H1 (cell line): ENCODE measurements around the gene TTLL7.

Experiments
- CTCF ChIP-seq, 3 experiments: IDR thresholded peaks; 1 replicate in 2 of 3; 2 replicates in 1 of 3; pipeline versions ENCODE4 v1.5.1 to v1.6.1; 2011; ENCODE audit warnings: low read length in 3 of 3, mild to moderate bottlenecking in 3 of 3, inconsistent platforms in 2 of 3, low read depth in 1 of 3, moderate library complexity in 1 of 3; ENCODE audit not compliant: insufficient read depth in 1 of 3; ENCODE audit errors: control extremely low read depth in 1 of 3
- EP300 ChIP-seq, 2 experiments: IDR thresholded peaks; 1 replicate in 1 of 2; 2 replicates in 1 of 2; pipeline ENCODE4 v1.6.1; 2011 to 2012; ENCODE audit warnings: low read depth in 2 of 2, low read length in 2 of 2, mild to moderate bottlenecking in 2 of 2, borderline replicate concordance in 1 of 2, inconsistent platforms in 1 of 2, moderate library complexity in 1 of 2
- GTF2F1 ChIP-seq: IDR thresholded peaks from 2 replicates; pipeline ENCODE4 v1.6.1; 2012; ENCODE audit warnings: low read depth, low read length, improper control_type of control experiment, borderline replicate concordance
- POLR2A ChIP-seq, 2 experiments: IDR thresholded peaks; 1 replicate in 1 of 2; 2 replicates in 1 of 2; pipeline ENCODE4 v1.6.1; 2011; ENCODE audit warnings: low read depth in 2 of 2, low read length in 2 of 2, mild to moderate bottlenecking in 2 of 2; ENCODE audit errors: control extremely low read depth in 1 of 2
- SRF ChIP-seq: IDR thresholded peaks from 2 replicates; pipeline ENCODE4 v1.6.1; 2011; ENCODE audit warnings: mild to moderate bottlenecking, low read depth, low read length, moderate library complexity
- YY1 ChIP-seq: IDR thresholded peaks from 2 replicates; pipeline ENCODE4 v1.6.1; 2011; ENCODE audit warnings: low read depth, mild to moderate bottlenecking, low read length
- TF ChIP-seq, protein P1 (sequence below): IDR thresholded peaks from 2 replicates; pipeline ENCODE4 v1.6.1; 2011; ENCODE audit warnings: low read depth, mild to moderate bottlenecking, low read length; ENCODE audit not compliant: insufficient read depth

- TF ChIP-seq CTCF (IDR thresholded peaks at IDR 0.05; ENCODE audit: control extremely low read depth in 1 of 3, insufficient read depth in 1 of 3, low read depth in 1 of 3, low read length in 3 of 3) (no peak), EP300 (IDR thresholded peaks at IDR 0.05; ENCODE audit: borderline replicate concordance in 1 of 2, low read depth in 2 of 2, low read length in 2 of 2) (no peak), YY1 (no peak), SRF (no peak), GTF2F1 (no peak), POLR2A (IDR thresholded peaks at IDR 0.05; ENCODE audit: control extremely low read depth in 1 of 2, low read depth in 2 of 2, low read length in 2 of 2) (no peak)
- TF ChIP-seq, protein P1, sequence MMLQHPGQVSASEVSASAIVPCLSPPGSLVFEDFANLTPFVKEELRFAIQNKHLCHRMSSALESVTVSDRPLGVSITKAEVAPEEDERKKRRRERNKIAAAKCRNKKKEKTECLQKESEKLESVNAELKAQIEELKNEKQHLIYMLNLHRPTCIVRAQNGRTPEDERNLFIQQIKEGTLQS: no peak
Observed at GRCh38 chr1:83994111-83994510, 4.8 kb downstream of the TTLL7 start.
